ENCODE data around the gene GMCL1. TPM values are rescaled to one million over a fixed set of nuclear protein-coding genes. Genes with fewer than 3 reads are reported as not detected.
A peak's percentile ranks its signal among the peaks of the same experiment; 100 is the strongest.
"Not testable (repeated sequence)": the region's sequence is repeated elsewhere in the genome, so short reads cannot be mapped to it uniquely, and the experiment has no call there.

Gene GMCL1
- polyA plus RNA-seq, 4 donors, result 27.4 to 42.1 (median 30.0) TPM

DNA sequence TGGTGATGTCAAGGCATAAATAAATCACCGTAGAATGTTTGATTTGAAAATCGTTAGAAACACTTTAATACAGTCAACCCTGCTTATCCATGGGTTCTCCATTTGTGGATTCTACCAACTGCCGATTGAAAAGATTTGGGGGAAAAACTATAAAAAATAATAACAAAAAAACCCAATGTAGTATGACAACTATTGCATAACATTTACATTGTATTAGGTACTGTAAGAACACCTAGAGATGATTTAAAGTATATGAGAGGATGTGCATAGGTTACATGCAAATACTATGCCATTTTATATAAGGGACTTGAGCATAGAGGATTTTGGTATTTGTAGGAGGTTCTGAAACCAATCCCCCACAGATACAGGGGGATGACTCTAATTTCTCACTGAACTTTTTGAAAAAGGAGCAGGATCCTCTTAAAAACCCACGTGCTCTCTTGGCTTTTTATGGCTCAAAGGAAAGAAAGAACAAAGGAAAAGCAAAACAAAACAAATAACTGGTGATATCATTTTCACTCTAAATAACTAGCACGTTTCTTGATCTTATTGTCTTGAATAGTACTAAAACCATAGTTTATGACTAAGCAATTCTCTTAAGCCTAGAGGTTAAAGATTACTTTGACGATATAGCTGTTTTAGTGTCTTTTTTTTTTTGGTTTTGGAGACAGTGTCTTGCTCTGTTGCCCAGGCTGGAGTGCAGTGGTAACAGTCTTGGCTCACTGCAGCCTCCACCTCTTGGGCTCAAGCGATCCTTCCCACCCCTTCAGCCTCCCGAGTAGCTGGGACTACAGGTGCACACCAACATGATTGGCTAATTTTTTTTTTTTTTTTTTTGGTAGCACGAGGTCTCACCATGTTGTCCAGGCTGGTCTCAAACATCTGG, 17.0 kb downstream of the GMCL1 start:
- DNase-seq (ENCODE audit: low read depth in 4 of 4, low spot score in 2 of 4), result no peak

DNA sequence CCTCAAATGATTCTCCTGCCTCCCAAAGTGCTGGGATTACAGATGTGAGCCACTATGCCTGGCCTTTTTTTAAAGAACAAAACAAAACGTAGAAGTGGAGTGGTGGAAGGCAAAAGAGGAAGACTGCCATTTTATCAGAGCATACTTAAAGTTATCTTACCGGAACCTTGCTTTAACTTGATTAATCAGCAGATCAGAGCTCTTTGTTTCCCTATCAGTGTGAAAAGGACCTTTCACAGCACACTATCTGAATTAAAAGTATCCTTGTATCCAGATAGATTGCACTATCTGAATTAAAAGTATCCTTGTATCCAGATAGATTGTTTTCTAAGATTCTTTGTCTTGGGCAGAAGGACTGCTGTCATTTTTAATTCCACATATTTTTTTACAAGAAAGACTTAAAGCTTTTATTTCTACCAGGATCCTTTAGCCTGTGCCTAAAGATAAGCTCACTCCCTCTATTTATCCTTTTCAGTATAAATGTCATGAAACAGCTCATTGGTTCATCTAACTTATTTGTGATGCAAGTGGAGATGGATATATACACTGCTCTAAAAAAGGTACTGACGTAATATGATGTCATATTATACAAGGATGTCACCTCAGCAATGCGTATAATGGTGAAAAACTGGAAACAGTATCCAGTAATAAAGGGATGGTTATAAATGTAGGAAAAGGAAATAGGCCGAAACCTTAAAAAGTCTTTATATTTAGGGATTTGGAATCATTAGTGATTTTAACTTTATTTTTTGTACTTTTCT, 17.8 kb downstream of the GMCL1 start:
- DNase-seq (ENCODE audit: low read depth in 4 of 4, low spot score in 2 of 4), result no peak

DNA sequence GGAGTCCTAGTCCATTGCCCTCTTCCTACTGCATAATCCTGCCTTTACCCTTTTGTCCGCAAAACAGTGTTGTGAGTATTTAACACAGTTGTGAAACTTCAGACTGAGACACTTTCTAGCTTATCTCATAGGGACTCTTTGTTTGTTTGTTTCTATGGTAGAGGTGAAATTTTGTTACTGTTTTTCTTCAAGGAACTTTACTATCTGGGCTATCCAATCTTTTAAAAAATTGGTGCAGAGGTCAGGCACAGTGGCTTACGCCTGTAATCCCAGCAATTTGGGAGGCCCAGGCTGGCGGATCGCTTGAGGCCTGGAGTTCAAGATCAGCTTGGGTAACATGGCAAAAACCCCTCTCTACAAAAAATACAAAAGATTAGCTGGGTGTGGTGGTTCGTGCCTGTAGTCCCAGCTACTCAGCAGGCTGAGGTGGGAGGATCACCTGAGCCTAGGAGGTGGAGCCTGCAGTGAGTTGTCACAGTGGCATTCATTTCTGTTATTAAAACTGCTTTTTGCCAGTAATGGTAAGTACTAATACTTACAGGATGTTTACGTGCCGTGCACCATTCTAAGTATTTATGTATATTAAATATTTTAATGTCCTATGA, 18.8 kb downstream of the GMCL1 start:
- no peak for DNase-seq (ENCODE audit: low read depth in 4 of 4, low spot score in 2 of 4)

DNA sequence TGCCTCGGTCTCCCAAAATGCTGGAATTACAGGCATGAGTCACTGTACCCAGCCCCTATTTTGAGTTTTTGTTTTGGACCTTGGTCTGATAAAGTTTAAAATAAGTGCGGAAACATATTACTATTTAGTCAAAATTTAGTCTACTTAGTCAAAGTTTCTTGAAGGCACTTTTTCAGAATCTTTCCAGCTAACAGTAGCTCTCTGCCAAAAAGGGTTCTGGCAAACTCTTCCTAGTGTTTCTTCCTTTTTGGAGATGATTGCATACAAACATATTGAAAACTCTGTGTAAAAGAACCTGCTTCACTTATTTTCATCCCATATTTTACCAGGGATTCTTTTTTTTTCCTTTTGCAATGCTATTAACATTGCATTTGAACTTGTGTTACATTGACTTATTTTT, 28.8 kb downstream of the GMCL1 start:
- DNase-seq (ENCODE audit: low read depth in 4 of 4, low spot score in 2 of 4), result no peak

DNA sequence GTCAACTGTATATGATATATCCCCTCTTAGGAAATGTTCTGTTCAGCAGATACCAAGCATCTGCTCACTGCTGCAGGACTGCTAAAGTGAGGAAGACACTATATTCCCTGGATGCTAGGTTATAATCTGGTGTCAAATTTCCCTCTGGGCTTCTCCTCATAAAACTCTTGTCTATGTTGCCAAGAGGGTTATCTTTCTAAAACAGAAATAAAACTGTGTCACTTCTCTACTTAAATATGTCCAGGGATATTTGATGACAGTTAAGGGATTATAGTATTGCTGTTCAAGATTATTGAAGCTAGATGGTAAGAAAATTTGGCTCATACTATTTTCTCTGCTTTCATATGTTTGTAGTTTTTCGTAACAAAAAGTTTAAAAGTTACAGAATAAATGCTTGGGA, 33.8 kb downstream of the GMCL1 start:
- no peak for DNase-seq (ENCODE audit: low read depth in 4 of 4, low spot score in 2 of 4)

DNA sequence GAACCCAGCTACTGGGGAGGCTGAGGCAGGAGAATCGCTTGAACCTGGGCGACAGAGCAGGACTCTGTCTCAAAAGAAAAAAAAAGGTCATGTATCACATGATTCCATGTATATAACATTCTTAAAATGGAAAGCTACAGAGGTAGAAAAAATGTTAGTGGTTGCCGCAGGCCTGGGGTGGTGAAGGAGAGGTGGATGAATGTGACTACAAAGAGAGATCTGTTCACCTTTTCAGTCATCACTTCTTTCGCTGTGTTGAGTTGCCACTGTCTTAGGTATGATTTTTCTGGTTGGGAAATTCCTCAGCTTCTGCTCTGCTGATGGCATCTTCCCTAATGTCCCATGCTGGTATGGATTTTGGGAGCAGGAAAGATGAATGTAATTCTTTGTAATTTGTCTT, 59.0 kb downstream of the GMCL1 start:
- DNase-seq (ENCODE audit: low read depth in 4 of 4, low spot score in 2 of 4), result no peak

DNA sequence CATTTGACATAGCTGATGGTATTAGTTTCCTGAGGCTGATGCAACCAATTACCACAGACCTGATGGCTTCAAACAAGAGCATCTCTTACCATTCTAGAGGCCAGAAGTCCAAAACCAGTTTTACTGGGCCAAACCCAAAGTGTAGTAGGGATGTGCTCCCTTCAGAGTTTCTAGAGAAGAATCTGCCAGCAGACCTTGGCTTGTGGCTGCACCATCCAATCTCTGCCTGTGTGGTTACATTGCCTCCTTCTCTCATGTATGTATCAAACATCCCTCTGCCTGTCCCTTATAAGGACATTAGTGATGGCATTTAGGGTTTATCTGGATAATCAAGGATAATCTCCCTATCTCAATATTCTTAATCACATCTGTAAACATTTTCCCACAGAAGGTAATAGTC, 59.8 kb downstream of the GMCL1 start:
- no peak for DNase-seq (ENCODE audit: low read depth in 4 of 4, low spot score in 2 of 4)

DNA sequence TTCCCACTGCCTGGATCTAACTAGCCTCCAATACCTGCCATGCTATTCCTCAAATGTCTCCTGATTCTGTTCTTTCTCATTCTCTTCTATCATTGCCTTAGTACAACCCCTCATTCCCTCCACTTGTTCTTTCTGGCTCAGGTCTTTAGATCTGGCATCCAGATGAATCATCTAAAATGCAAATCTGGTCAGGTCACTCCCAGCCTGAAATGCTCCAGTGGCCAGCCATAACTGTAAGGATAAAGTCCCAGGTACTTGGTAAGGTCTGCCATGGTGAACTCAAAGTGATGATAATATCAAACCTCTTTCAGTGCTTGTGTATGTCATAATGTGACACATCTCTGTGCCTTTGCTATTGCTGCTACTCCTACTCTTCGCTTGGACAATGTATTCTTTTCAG, 61.4 kb downstream of the GMCL1 start:
- DNase-seq (ENCODE audit: low read depth in 4 of 4, low spot score in 2 of 4), result no peak

DNA sequence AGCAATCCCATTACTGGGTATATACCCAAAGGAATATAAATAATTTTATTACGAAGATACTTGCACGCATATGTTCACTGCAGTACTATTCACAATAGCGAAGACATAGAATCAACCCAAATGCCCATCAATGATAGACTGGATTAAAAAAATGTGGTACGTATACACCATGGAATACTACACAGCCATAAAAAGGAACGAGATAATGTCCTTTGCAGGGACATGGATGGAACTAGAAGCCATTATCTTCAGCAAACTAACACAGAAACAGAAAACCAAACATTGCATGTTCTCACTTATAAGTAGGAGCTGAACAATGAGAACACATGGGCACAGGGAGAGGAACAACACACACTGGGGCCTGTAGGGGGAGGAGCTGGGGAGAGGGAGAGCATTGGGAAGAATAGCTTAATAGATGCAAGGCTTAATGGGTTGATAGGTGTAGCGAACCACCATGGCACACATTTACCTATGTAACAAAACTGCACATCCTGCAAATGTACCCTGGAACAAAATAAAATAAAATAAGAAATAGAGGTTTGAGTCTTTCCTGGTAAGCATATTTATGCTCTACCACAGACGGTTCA, 63.5 kb downstream of the GMCL1 start:
- not testable (repeated sequence) for DNase-seq (ENCODE audit: low read depth in 4 of 4, low spot score in 2 of 4)

DNA sequence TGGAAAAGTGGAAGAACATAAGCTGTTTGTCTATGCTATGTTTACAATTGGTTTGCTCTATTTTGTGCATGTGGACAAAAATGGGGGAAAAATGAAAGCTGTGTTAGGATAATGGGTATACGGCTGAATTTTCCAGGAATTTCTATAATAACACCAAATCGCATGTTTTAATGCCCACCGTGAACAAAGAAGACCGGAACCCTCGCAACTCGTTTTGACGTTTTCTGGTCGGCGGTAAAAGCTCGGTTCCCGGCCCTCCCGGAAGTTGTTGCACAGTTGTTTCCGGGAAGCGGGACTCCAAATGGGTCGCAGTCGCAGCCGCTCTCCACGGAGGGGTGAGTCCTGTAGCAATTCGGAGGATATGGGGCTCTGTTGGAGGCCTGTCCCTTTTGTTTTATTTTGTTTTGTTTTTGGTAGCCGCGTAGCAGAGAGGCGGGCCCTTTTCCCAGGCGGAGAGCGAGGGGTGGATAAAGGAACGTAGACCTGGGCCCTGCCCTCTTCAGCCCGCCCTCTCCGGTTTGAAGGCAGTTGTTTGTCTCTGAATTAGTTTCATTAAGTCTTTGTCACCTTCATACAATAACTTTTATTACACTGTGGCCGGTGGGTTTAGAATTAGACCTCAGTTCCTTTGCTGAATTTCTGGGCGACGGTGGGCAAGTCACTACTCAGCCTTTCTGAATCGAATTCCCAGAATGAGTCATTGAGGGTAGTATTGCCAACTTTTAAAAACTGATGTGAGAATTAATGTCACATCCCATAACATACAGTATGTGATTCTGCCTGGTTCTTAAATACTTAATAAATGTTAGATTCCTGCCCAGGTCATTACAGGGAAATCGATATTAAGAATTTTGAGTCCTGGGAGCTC, 64.5 kb downstream of the GMCL1 start, which contains the start of gene SNRNP27:
TSS of gene SNRNP27 (plus strand) at position 273 of the 868 bp plus-strand sequence. CDS start at position 302, 29 bp downstream.
- peak; percentile 70 to 74 (median 70) for DNase-seq (ENCODE audit: low read depth in 4 of 4, low spot score in 2 of 4)

DNA sequence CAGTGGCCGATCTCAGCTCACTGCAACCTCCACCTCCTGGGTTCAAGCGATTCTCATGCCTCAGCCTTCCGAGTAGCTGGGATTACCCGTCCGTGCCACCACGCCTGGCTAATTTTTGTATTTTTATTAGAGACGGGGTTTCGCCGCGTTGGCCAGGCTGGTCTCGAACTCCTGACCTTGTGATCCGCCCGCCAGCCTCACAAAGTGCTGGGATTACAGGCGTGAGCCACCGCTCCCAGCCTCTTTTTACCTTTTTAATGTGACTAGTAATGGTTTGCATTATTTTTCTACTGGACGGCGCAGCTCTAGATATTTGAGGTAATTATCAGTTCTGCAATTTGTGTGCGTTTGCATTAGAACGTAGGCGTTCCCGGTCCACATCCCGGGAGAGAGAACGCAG, 65.3 kb downstream of the GMCL1 start:
- not testable (repeated sequence) for DNase-seq (ENCODE audit: low read depth in 4 of 4, low spot score in 2 of 4)

DNA sequence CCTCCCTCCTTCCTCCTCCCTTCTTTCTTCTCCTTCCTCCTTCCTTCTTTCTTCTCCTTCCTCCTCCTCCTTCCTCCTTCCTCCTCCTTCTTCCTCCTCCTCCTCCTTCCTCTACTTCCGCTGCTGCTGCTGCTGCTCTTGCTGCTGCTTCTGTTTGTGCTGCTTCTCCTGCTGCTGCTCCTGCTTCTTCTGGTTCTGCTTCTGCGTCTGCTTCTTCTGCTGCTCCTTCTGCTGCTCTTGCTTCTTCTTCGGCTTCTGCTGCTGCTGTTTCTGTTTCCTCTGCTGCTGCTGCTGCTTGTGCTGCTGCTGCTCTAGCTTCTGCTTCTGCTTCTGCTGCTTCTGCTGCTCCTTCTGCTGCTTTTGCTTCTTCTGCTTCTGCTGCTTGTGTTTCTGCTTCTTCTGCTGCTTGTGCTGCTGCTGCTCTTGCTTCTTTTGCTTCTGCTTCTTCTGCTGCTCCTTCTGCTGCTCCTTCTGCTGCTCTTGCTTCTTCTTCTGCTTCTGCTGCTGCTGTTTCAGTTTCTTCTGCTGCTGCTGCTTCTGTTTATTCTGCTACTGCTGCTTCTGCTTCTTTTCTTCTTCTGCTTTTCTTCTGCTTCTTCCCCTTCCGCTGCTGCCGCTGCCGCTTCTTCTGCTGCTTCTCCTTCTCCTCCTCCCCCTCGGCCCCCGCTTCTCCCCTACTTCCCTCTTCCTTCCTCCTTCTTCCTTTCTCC, 72.9 kb downstream of the GMCL1 start:
- DNase-seq (ENCODE audit: low read depth in 4 of 4, low spot score in 2 of 4), result no peak

DNA sequence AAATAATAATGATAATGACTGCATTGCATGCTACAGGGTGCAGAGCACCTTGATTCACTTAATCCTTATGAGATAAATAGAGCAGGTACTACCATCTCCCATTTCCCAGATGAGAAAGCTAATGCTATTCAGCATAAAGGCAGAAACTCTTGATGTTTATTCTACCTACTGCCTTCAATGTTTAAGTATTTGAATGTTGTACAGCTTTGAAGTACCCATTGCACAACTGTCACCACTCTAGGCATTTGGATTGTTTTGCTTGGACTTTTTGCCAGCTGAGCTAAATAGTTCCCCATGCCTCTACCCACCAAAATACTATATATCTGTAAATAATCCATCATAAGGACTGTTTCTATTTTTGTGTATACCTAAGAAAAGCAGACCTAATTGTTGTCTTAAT, 77.8 kb downstream of the GMCL1 start:
- DNase-seq (ENCODE audit: low read depth in 4 of 4, low spot score in 2 of 4), result no peak

DNA sequence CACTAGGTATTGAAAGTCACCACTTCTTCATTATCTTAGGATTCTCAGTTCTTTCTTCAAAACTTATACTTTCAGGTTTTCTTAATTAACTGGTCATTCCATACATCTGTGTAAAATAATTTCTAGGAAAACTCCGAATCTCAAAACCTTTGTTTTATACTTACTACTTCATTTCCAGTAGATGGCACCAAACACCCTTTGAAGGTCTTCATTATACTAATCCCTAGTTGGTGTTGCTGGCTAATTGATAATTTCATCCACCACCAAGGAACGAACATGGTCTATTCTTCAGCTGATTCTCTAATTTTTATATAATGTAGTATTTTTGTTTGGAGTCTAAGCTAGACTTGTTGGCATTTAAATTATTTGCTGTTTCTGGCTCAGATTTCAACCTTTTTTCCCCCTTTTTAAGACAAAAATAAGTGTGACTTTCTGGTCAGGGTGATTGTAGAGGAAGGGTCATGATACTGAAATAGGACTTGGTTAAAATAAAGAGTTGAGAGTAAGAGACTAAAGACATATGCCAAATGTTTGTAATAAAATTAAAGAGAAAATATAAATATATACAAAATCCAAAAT, 82.6 kb downstream of the GMCL1 start:
- DNase-seq (ENCODE audit: low read depth in 4 of 4, low spot score in 2 of 4), result peak in 2 of 4 donors; percentile 23 to 64

DNA sequence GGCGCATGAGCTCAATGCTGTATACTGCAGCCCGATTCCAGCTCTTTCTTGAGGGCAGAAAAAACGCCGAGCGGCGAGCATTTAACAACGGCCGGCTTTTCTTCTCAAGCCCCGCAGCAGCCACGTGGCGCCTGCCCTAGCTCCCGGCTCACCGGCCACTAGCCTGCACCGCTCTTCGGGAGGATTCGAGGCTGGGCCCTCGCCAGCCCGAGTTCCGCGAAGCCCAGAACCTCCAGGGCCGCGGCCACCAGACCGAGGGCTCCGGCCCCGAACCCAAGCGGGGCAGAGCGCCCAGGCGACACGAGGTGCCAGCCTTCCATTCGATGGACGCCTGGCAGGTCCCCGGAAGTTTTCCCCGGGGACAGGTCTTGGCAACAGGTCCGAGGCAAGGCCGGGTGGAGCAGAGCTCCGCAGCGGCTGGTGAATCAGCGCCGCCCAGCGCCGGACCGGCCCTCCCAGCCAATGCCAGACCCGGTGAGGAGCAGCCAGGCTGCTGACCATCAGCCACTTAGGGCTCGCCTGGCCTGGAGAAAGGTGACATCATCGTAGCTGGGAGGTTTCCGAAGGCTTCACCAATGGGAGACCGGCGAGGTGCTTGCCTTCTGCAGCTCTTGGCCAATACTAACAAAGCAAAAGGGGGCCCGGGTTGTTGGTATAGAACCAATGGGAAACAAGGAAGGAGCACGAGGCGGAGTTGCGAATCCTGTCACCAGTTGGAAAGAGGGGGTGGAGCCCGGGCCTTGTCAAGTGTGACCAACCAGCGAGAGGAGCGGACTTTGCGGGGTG, 84.9 kb downstream of the GMCL1 start:
- peak; percentile 98 to 100 (median 99) for DNase-seq (ENCODE audit: low read depth in 4 of 4, low spot score in 2 of 4)

DNA sequence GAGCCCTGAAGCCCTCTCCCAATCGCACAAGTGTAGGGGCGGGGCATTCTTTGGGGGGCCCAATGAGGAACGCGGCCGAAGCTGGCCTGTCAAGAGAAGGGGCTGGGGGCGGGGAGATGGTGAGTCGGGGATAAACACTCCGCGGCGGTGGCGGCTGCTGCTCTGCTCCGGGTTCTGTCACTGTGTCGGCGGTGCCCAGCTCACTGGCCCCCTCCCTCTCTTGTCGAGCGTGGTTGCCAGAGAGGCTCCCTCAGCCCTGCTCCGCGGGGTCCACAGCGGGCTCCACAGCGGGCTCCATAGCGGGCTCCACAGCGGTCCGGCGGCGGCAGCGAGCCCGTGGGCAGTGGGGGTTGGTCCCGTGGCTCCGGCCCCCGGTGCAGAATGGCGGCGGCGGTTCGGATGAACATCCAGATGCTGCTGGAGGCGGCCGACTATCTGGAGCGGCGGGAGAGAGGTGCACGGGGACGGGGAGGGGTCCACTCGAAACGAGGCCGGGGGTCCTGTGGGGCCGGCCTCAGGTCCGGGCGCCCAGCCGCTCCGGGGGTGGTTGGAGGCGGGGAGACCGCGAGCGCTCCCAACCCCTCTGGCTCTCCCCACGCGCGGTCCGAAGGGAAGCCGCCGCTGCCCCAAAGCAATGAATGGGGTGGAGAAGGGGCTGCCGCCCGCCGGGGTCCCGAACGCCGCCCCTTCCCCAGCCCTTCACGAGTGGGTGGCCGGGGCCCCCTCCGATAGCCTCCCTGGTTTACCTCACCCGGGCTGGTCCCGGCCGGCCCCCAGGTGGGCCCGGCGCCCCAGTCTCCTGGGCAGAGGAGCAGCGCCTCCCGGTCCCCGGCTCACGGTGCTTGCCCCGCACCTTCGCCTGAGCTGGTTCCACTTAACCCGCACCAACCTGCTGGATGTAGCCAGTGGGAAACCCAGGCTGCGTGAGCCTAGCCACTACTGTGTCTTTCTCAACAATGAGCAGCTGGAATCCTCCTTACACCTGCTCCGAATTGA, 85.8 kb downstream of the GMCL1 start, which contains the start of gene MXD1:
TSS of gene MXD1 (plus strand) at position 160 of the 996 bp plus-strand sequence. CDS start at position 382, 222 bp downstream.
- DNase-seq (ENCODE audit: low read depth in 4 of 4, low spot score in 2 of 4), result peak in 1 of 4 donors; percentile 13

DNA sequence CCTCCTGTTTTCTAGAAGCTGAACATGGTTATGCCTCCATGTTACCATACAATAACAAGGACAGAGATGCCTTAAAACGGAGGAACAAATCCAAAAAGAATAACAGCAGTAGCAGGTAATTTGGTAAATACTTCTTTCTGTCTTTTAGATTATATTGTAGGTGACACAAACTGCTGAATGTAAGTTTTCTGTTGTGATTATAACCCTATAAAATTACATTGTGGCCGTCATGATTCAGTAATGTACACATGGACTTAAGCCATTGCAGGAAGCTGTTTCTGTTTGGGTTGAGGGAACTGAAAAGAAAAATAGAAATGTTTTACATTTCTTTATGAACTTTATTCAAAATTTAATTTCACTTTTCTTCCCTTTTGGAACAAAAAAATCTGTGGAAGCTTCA, 86.6 kb downstream of the GMCL1 start:
- no peak for DNase-seq (ENCODE audit: low read depth in 4 of 4, low spot score in 2 of 4)

Data from left renal cortex interstitium (tissue), 4 donors.